Vein endothelial cell (primary cell): ENCODE data around the gene RETREG3. TPM values are rescaled to one million over a fixed set of nuclear protein-coding genes. Genes with fewer than 3 reads are reported as not detected.

ENCODE experiments used
- total RNA-seq: library from RNA; depleted of rRNA; stranded (reverse); fragments of >200 nt; gene quantifications from 2 replicates; pipeline ENCODE4 v1.2.3, GENCODE V29; 2012

RETREG3 gene
- 62.4 and 80.3 TPM in 2 replicates for total RNA-seq

GRCh38 chr17:42609182-42609813 is at the start of gene RETREG3, which contains the start of gene TUBG1:
Gene RETREG3, minus strand, starts transcription at chr17:42609374. Its CDS starts 50 bp downstream, at chr17:42609324.
Gene TUBG1, plus strand, starts transcription at chr17:42609683. Its CDS starts 55 bp downstream, at chr17:42609738.

GRCh38 chr17:42577532-42578281 is 31.5 kb downstream of the RETREG3 start, which contains the start of gene PSMC3IP:
Gene PSMC3IP, minus strand, starts transcription at chr17:42577729. Its CDS starts 43 bp downstream, at chr17:42577686.

GRCh38 chr17:42566883-42567573 is 42.1 kb downstream of the RETREG3 start, which contains the start of gene MLX:
Gene MLX, plus strand, starts transcription at chr17:42567100. Its CDS starts 25 bp downstream, at chr17:42567125.

DNA sequence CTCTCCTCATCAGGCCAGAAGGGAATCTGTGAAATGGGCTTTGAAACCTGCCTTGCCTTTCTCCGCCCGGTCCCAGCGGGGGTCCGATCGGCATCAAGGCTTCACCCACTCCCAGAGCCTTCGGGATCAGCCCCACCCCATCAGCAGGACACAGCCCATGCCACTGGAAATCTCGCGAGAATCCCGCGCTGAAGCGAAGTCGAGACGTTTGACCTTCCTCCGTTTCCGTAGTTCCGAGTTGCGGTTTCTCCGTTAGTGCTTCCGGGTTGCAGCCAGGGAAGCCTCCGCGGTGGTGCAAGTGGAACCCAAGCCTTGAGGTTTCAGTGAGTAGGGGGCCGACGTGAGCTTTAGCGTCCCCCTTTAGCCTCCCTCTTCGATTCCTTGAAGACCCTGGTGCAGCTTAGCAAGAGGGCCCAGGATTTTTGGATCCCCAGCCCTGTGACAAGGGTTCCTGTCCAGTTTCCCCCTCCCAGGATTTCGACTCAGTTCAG is 47.2 kb downstream of the RETREG3 start, which contains the start of gene COASY:
Gene COASY (plus strand): TSS at position 252 of the 491 bp plus-strand sequence. CDS start 475 bp downstream, outside the sequence.

DNA sequence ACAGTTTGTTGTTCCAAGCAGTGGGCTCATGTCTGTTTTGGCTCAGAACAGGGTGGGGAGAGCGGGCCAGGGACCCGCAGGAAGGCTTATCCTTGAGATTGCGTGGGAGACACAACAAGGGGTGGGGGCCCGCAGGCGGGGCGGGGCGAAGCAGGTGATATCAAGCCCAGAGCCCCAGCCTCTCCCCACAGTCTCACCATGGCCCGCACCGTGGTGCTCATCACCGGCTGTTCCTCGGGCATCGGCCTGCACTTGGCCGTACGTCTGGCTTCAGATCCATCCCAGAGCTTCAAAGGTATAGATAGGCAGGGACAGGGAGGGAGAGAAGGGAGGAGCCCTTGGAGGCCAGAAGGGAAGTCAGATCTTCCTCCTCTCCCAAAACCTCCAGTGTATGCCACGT is 56.4 kb downstream of the RETREG3 start, which contains the start of gene HSD17B1:
Gene HSD17B1 (plus strand): TSS at position 188 of the 400 bp plus-strand sequence. CDS start 11 bp downstream, at position 199.

DNA sequence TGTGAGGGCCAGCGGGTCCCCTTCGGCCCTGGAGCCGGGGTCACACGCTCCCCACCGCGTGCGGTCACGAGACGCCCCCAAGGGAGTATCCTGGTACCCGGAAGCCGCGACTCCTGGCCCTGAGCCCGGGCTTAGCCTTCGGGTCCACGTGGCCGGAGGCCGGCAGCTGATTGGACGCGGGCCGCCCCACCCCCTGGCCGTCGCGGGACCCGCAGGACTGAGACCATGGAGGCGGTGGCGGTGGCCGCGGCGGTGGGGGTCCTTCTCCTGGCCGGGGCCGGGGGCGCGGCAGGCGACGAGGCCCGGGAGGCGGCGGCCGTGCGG is 73.2 kb downstream of the RETREG3 start, which contains the start of gene NAGLU:
Gene NAGLU (plus strand): TSS at position 194 of the 324 bp plus-strand sequence. CDS start 32 bp downstream, at position 226.

Other genes starting within 250 kb of the RETREG3 start
- gene STAT3, start 220.9 kb downstream of the RETREG3 start, total RNA-seq: 159 and 175 TPM in 2 replicates
- 1,287 and 1,296 TPM in 2 replicates for gene CAVIN1, start 186.1 kb downstream of the RETREG3 start, total RNA-seq
- 31.7 and 32.6 TPM in 2 replicates for gene ATP6V0A1, start 150.5 kb downstream of the RETREG3 start, total RNA-seq
- 29.7 and 31.0 TPM in 2 replicates for gene NAGLU, start 73.1 kb downstream of the RETREG3 start, total RNA-seq
- 0.10 and 0.65 TPM in 2 replicates for gene HSD17B1, start 56.5 kb downstream of the RETREG3 start, total RNA-seq
- gene COASY, start 47.2 kb downstream of the RETREG3 start, total RNA-seq: 19.6 and 23.8 TPM in 2 replicates
- 37.2 and 37.4 TPM in 2 replicates for gene MLX, start 42.3 kb downstream of the RETREG3 start, total RNA-seq
- gene PSMC3IP, start 31.6 kb downstream of the RETREG3 start, total RNA-seq: 4.6 and 7.1 TPM in 2 replicates
- gene TUBG1, start 309 bp upstream of the RETREG3 start, total RNA-seq: 57.5 and 64.1 TPM in 2 replicates
- gene TUBG2, start 49.9 kb upstream of the RETREG3 start, total RNA-seq: 6.1 and 9.5 TPM in 2 replicates
- 9.6 and 18.0 TPM in 2 replicates for gene PLEKHH3, start 67.6 kb upstream of the RETREG3 start, total RNA-seq
- gene CCR10, start 72.5 kb upstream of the RETREG3 start, total RNA-seq: 2.1 and 2.6 TPM in 2 replicates
- gene CNTNAP1, start 73.2 kb upstream of the RETREG3 start, total RNA-seq: 23.8 and 30.2 TPM in 2 replicates
- 18.0 and 19.2 TPM in 2 replicates for gene EZH1, start 135.7 kb upstream of the RETREG3 start, total RNA-seq
- gene RAMP2, start 151.9 kb upstream of the RETREG3 start, total RNA-seq: 7.6 and 19.6 TPM in 2 replicates
- gene VPS25, start 164.1 kb upstream of the RETREG3 start, total RNA-seq: 46.1 and 50.1 TPM in 2 replicates
- gene WNK4, start 171.2 kb upstream of the RETREG3 start, total RNA-seq: 1.3 and 2.6 TPM in 2 replicates
- gene COA3, start 189.3 kb upstream of the RETREG3 start, total RNA-seq: 43.2 and 46.4 TPM in 2 replicates
- gene CNTD1, start 189.5 kb upstream of the RETREG3 start, total RNA-seq: under 0.01 TPM in 1 of 2 replicates, not detected in the other
- gene BECN1, start 214.9 kb upstream of the RETREG3 start, total RNA-seq: 81.2 and 86.2 TPM in 2 replicates
- gene PSME3, start 224.0 kb upstream of the RETREG3 start, total RNA-seq: 109 and 148 TPM in 2 replicates
- 0.65 and 1.9 TPM in 2 replicates for gene AOC2, start 235.2 kb upstream of the RETREG3 start, total RNA-seq
- under 0.01 TPM in 2 replicates for gene AOC3, start 241.8 kb upstream of the RETREG3 start, total RNA-seq